GM20000 (cell line): ENCODE data around the gene LMOD3.

Source experiments
- DNase-seq: peaks from one replicate; pipeline ENCODE4 v3.0.0; 2012; ENCODE audit warnings: low spot score
- CTCF ChIP-seq: IDR thresholded peaks from 2 replicates; pipeline ENCODE4 v1.5.1; 2012; ENCODE audit warnings: mild to moderate bottlenecking, control low read depth; ENCODE audit errors: extremely low read depth, missing control alignments

The LMOD3 gene

GRCh38 chr3:69080233-69080920 is 42.0 kb downstream of the LMOD3 start, which contains the start of gene UBA3:
UBA3 (minus strand) TSS chr3:69080365; CDS start chr3:69080353, 12 bp downstream.
- TF ChIP-seq CTCF: no peak
- DNase-seq: peak; percentile 89

- peak; percentile 18 for DNase-seq
- no peak for TF ChIP-seq CTCF
Measured at GRCh38 chr3:69079269-69080159, 42.9 kb downstream of the LMOD3 start.

- no peak for DNase-seq
- TF ChIP-seq CTCF: no peak
Measured at GRCh38 chr3:69072928-69073327, 49.5 kb downstream of the LMOD3 start.

GRCh38 chr3:69066121-69066520 is 56.3 kb downstream of the LMOD3 start:
- no peak for DNase-seq
- TF ChIP-seq CTCF: no peak

- no peak for TF ChIP-seq CTCF
- DNase-seq: no peak
Measured at GRCh38 chr3:69065318-69065964, 57.0 kb downstream of the LMOD3 start.

GRCh38 chr3:69063636-69064035 is 58.8 kb downstream of the LMOD3 start:
- DNase-seq: no peak
- TF ChIP-seq CTCF: no peak

- TF ChIP-seq CTCF: no peak
Measured at GRCh38 chr3:69059688-69060087, 62.7 kb downstream of the LMOD3 start.

More at GRCh38 chr3:69059688-69060087, 62.7 kb downstream of the LMOD3 start:
- DNase-seq: no peak
